Measurements from ENCODE around the gene PNLIPRP1. TPM values are rescaled to one million over a fixed set of nuclear protein-coding genes. Genes with fewer than 3 reads are reported as not detected.

PNLIPRP1 gene
- total and polyA plus RNA-seq, 2 donors (not counting 1 experiment from before 2014, with no cell fraction given) = not detected

GRCh38 chr10:116646502-116646901 is 55.7 kb downstream of the PNLIPRP1 start:
- TF ChIP-seq EZH2 (IDR thresholded peaks at IDR 0.05; ENCODE audit: low read length, missing control alignments) (no peak), CTCF (conservative IDR thresholded peaks at IDR 0.05 in 1 of 2, IDR thresholded peaks at IDR 0.05 in 1 of 2; ENCODE audit: low read depth in 1 of 2, low read length in 2 of 2) (no peak)
- Histone ChIP-seq H3K4me1 (ENCODE audit: control insufficient read depth, extremely low read depth, insufficient read depth, low read length) (no peaks in the 10 kb centered on the region), H2AFZ (ENCODE audit: low read length) (no peak overlapping the region), H3K4me2 (ENCODE audit: extremely low read depth, insufficient read depth, low read length) (no peak overlapping the region), H3K27ac (ENCODE audit: insufficient read depth, low read length) (no peak overlapping the region), H3K4me3 (replicated peaks in 1 of 4; ENCODE audit: control extremely low read depth in 1 of 4, insufficient read depth in 1 of 4, low read depth in 3 of 4, low read length in 4 of 4) (no peak overlapping the region), H3K27me3 (ENCODE audit: control insufficient read depth, insufficient read depth, low read length) (no peaks in the 10 kb centered on the region), H3K9me3 (ENCODE audit: control insufficient read depth, insufficient read depth, low read depth, low read length) (no peaks in the 10 kb centered on the region), H3K36me3 (ENCODE audit: control insufficient read depth, insufficient read depth, low read length) (no peaks in the 10 kb centered on the region), H3K79me2 (ENCODE audit: control insufficient read depth, insufficient read depth, low read length) (no peaks in the 10 kb centered on the region), H3K9ac (ENCODE audit: insufficient read depth, low read length) (no peak overlapping the region), H4K20me1 (ENCODE audit: control insufficient read depth, extremely low read depth, insufficient read depth, low read length) (no peaks in the 10 kb centered on the region)
- DNase-seq (ENCODE audit: low read depth in 2 of 2) = no peak

- no peaks in the 10 kb centered on the region for H4K20me1 ChIP-seq (ENCODE audit: control insufficient read depth, extremely low read depth, insufficient read depth, low read length)
- H3K27me3 ChIP-seq (ENCODE audit: control insufficient read depth, insufficient read depth, low read length) = no peaks in the 10 kb centered on the region
- no peaks in the 10 kb centered on the region for H3K36me3 ChIP-seq (ENCODE audit: control insufficient read depth, insufficient read depth, low read length)
- H3K27ac ChIP-seq (ENCODE audit: insufficient read depth, low read length) = no peak overlapping the region
- H2AFZ ChIP-seq (ENCODE audit: low read length) = no peak overlapping the region
- H3K9ac ChIP-seq (ENCODE audit: insufficient read depth, low read length) = no peak overlapping the region
- H3K79me2 ChIP-seq (ENCODE audit: control insufficient read depth, insufficient read depth, low read length) = no peaks in the 10 kb centered on the region
- H3K4me2 ChIP-seq (ENCODE audit: extremely low read depth, insufficient read depth, low read length) = no peak overlapping the region
- no peak overlapping the region for H3K4me3 ChIP-seq (replicated peaks in 1 of 4; ENCODE audit: control extremely low read depth in 1 of 4, insufficient read depth in 1 of 4, low read depth in 3 of 4, low read length in 4 of 4)
- no peaks in the 10 kb centered on the region for H3K9me3 ChIP-seq (ENCODE audit: control insufficient read depth, insufficient read depth, low read depth, low read length)
- TF ChIP-seq EZH2 (IDR thresholded peaks at IDR 0.05; ENCODE audit: low read length, missing control alignments) (no peak), CTCF (conservative IDR thresholded peaks at IDR 0.05 in 1 of 2, IDR thresholded peaks at IDR 0.05 in 1 of 2; ENCODE audit: low read depth in 1 of 2, low read length in 2 of 2) (no peak)
- no peaks in the 10 kb centered on the region for H3K4me1 ChIP-seq (ENCODE audit: control insufficient read depth, extremely low read depth, insufficient read depth, low read length)
- no peak for DNase-seq (ENCODE audit: low read depth in 2 of 2)
These were observed 58.1 kb downstream of the PNLIPRP1 start for GRCh38 chr10:116648903-116649302.

- Histone ChIP-seq H3K4me1 (ENCODE audit: control insufficient read depth, extremely low read depth, insufficient read depth, low read length) (no peaks in the 10 kb centered on the region), H2AFZ (ENCODE audit: low read length) (no peak overlapping the region), H3K9me3 (ENCODE audit: control insufficient read depth, insufficient read depth, low read depth, low read length) (no peaks in the 10 kb centered on the region), H4K20me1 (ENCODE audit: control insufficient read depth, extremely low read depth, insufficient read depth, low read length) (no peaks in the 10 kb centered on the region), H3K9ac (ENCODE audit: insufficient read depth, low read length) (no peak overlapping the region), H3K79me2 (ENCODE audit: control insufficient read depth, insufficient read depth, low read length) (no peaks in the 10 kb centered on the region), H3K4me3 (replicated peaks in 1 of 4; ENCODE audit: control extremely low read depth in 1 of 4, insufficient read depth in 1 of 4, low read depth in 3 of 4, low read length in 4 of 4) (no peak overlapping the region), H3K36me3 (ENCODE audit: control insufficient read depth, insufficient read depth, low read length) (no peaks in the 10 kb centered on the region), H3K27ac (ENCODE audit: insufficient read depth, low read length) (no peak overlapping the region), H3K4me2 (ENCODE audit: extremely low read depth, insufficient read depth, low read length) (no peak overlapping the region), H3K27me3 (ENCODE audit: control insufficient read depth, insufficient read depth, low read length) (no peaks in the 10 kb centered on the region)
- TF ChIP-seq CTCF (conservative IDR thresholded peaks at IDR 0.05 in 1 of 2, IDR thresholded peaks at IDR 0.05 in 1 of 2; ENCODE audit: low read depth in 1 of 2, low read length in 2 of 2) (no peak), EZH2 (IDR thresholded peaks at IDR 0.05; ENCODE audit: low read length, missing control alignments) (no peak)
- DNase-seq (ENCODE audit: low read depth in 2 of 2) = no peak
These were observed 63.1 kb downstream of the PNLIPRP1 start for GRCh38 chr10:116653885-116654284.
